NCI-H187 (cell line): ENCODE measurements around the gene TMEM184C.

ENCODE experiments used
- DNase-seq, 2 experiments: peaks; one replicate each; lab custom pipeline; 2025; lab: John Stamatoyannopoulos, UW

TMEM184C gene

DNA sequence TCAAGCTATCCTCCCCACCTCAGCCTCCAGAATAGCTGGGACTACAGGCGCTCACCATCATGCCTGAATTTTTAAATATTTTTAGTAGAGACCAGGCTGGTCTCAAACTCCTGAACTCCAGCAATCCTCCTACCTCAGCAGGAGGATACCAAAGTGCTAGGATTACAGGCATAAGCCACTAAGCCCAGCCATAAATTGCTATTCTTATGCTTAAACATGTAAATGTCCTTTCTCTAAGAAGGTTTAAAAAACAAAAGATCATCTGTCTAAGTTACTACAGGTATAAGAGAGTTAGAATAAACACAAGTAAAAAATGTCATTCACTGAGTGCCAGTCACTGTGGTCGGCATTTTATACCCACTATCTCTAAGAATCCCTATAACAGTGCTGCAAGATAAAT lies 38.4 kb downstream of the TMEM184C start:
- no peak for DNase-seq

DNA sequence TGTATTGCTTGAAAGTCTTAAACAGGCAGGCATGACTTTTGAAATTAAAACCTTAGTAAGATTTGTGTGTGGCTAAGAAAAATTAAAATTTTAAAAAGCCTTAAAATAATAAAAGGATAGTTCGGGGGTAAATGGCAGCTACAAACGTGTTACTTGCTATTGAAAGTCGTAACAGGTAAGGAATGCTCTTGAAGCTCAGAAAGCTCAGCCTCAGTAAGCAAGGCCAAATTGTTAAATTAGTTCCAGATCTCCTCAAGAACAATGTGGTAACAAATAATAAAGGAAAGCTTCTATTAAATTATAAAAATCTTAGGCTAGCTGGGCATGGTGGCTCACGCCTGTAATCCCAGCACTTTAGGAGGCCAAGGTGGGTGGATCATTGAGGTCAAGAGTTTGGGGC lies 41.3 kb downstream of the TMEM184C start:
- no peak for DNase-seq

DNA sequence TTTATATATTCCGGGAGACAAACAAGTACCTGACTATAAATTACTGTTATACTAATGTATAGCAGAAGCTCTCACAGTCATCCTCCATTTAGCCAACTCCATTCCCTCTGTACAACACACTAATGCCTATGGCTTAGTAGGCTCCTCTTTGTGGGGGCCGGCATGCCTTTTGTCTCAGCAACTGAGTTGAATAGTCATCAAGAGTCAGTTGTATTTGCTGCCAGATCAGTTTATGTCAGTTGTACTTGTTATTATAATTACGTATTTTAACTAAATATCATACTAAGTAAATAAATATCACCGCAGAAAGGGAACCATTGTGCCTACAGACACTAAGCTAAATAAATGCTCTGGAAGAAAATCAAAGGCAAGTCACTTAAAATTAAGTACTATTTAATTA lies 56.9 kb downstream of the TMEM184C start:
- no peak for DNase-seq

DNA sequence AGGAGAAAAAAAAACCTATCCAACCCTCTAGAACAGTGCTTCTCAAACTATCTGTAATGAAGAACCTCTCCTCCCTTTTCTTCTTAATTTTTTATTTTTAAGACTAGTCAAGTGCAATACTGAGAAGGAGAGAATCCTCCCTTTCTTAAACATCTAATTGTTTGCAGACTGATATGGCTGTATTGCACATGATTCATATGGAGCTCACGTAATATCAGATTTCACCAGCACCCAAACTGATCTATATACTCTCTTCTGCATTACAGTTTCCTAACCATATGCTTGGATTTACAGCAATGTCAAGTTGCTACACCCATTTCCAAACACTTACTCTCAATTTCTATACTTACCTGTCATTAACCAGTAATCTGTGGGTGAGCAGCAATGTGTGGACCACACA lies 57.3 kb downstream of the TMEM184C start:
- DNase-seq, result no peak

DNA sequence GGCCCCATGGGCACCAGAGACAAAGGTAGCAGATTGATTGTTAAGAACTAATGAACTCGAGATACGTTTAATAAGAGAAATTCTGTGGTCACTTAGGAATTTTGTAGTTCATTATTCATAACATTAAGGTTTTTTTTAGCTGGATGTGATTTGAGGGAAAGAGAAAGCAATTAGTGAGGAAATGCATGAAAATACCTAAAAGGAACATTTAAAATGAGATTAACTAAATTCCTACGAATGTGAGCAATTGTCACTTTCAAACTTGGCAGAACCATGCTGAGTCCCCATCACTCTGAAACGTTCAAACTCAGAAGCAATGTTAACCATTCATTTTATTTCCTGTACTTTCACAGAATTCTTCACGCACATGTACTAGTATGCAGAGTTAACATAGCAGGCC lies 60.9 kb downstream of the TMEM184C start:
- no peak for DNase-seq

DNA sequence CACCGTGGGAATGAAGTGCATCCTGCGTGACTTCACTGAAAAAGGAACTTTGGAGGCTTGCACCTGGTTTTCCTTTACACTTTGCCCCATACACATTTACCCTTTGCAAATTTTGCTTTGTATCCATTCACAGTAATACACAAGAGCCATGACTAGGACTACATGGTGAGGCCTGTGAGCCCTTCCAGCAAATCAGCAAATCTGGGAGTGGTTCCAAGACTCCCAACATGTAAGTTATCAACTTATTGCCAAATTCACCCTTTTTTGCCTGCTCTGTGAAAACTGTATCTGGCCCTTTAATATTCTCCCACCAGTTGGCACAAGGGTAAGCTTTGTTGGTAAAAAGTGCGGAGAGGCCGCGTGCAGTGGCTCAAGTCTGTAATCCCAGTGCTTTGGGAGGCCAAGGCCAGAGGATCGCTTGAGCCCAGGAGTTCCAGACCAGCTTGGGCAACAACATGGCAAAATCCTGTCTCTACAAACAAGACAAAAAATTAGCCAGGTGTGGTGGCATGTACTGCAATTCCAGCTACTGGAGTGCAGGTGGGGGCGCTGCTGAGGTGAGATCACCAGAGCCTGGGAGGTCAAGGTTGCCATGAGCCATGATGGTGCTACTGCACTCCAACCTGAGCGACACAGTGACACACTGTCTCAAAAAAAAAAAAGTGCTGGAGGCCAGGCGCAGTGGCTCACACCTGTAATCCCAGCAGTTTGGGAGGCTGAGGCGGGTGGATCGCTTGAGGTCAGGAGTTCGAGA lies 61.8 kb downstream of the TMEM184C start:
- DNase-seq, result no peak

DNA sequence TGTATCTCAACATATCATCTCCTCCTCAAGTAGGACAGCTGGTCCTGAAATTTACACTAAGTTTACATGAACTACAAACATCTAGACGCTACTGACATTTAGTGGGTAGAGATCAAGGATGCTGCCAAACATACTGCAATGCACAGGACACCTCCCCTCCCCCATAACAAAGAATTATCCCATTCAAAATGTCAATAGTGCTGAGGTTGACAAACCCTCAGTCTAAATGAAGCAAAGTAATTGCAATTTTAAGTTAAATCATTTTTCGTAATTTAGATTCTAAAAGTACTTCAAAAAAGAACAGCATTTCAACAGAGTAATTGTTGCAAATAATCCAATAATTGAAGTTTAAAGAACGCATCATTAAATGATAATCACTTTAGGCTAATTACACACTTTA lies 65.6 kb downstream of the TMEM184C start:
- no peak for DNase-seq

DNA sequence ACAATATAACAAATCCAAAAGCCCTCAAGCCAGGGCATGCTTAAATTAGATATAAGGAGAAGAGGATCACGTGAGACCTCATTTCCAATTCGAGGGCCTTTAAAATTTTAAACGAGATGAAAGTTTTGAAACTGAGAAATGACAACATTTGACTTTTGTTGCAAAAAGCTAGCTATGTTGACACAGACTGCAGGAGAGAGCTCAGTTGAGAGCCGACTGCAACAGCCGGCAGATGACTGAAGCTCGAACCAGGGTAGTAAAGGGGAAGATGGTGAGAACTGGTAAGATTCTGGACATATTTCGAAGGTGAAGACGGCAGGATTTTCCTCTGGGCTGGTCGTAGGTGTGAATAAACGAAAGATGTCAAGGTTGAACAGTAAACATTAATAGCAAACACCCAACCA lies 66.0 kb downstream of the TMEM184C start:
- no peak for DNase-seq

DNA sequence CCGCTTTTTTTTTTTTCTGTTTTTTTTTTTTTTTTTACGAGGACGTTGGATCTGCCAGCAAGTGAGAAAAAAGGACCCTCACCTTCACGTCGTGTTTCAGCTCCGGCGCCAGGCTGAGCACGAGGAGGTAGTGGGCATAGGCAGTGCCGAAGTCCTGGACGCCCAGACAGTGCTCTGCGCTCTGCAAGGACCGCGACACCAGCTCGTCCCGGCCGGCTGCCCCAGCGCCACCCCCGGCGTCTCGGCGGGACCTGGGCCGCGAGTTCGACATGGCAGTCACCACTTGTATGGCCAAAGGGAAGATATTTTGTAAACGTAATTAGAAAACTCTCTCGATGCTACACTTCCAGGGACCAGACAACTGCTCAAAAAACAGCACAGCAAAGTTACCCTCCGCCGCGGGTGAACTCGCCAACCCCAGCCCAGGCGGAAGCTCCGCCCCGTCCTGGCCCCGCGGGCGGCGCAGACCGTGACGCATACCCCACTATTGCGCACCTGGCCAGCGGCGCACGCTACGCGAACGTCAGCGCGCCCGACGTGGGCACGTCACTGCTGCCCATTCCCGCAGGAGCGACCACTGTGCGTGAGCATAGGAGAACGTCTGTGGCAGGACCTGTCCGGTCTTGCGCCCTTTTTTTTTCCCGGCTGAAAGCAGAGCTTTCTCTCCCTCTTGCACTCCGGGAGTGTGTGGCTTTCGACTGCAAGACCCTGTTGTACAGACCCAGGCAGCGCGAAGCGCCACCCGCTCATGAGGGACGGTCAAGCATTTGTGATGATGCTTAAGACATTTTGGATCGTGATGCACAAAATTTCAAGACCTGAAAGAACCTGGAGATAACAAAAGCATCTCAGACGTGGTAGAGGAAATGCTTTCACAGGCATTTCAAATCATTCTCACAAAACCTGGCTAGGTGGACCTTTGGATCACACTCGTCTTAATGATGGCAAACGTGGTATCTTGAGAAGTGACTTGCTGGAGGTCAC lies 66.8 kb downstream of the TMEM184C start, which contains the start of gene PRMT9:
PRMT9 (minus strand) TSS at position 447 of the 984 bp plus-strand sequence; CDS start at position 271, 176 bp downstream.
- DNase-seq, result peak; percentile 25 to 46

DNA sequence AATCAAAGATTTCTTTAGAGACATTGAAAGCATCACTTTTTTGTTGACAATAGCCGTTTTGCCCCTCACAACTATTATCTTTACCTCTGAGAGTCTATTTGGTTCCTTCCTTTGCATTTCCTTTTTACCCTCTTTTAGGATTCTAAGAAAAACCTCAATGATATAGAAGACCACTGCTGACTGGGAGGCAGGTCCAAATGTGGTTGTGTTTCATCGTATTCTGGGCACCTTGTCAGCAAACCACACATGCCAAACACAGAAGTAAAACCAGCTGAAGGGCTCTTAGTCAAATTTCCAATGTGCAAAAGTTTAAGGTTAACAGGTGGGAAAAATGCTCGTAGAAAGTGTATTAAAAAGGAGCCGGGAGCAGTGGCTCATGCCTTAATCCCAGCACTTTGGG lies 71.9 kb downstream of the TMEM184C start:
- DNase-seq, result no peak

DNA sequence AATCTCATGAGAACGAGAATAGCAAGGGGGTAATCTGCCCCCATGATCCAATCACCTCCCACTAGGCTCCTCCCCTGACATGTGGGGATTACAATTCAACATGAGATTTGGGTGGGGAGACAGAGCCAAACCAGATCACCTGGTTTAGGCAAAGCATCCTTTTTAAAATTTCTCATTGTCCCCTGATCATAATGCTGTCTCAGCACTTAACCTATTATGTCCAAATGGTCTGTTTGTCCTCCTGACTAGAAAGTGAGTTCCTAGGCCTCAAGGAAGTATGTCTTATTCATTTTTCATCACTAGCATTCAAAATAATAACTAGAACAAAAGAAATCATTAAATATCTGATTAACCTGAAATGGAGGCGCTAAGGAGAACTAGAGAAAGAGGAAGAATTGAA lies 74.6 kb downstream of the TMEM184C start:
- no peak for DNase-seq

DNA sequence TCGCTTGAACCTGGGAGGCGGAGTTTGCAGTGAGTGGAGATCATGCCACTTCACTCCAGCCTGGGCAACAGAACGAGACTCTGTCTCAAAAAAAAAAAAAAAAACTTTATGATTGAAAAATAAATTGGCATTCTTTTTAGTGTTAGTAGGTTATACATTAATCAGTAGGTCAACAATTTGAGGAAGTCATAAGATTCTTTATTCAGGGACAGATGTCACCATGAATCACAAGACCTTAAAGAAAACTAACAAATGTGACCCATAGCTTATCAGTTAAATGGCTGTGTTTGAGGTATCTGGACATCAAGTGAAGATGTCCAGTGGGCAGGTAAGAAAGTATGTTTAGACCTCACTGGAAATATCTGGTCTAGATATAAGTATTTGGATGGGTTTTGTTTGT lies 76.0 kb downstream of the TMEM184C start:
- DNase-seq, result no peak

DNA sequence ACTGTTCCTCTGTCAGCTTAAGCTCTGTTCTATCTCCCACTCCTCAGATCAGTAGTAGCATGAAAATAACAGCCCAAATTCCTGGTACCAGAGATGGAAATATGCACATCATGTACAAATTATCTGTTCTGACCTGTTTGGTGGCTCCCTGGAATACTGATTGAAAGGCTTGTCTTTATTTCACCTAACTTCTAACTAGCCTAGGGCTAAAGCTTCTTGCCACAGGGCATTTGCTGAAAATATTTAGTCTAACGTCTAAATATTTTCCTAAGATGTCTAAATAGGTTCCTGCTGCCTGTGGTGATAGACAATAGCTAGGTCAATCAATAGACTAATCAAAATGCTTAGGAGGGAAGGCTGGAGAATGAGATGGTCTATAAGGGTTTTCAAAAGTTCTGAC lies 79.7 kb downstream of the TMEM184C start:
- DNase-seq, result no peak

DNA sequence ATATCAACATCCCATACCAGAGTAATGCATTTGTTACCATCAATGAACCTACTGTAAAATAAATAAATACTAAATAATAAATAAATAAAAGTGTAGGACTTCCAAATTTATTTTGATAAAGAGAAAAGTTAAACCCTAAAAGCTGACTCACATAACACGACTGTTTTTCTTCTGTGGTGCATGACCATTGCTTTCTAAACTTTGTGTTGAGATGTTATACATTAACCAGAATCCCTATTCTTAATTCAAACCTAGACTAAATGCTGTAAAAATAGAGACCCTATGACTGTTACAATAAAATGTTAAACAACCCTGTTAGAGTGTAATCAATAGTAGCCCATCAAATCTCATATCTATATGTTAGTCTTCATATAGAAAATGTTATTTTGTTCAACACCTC lies 87.6 kb downstream of the TMEM184C start:
- DNase-seq, result no peak

DNA sequence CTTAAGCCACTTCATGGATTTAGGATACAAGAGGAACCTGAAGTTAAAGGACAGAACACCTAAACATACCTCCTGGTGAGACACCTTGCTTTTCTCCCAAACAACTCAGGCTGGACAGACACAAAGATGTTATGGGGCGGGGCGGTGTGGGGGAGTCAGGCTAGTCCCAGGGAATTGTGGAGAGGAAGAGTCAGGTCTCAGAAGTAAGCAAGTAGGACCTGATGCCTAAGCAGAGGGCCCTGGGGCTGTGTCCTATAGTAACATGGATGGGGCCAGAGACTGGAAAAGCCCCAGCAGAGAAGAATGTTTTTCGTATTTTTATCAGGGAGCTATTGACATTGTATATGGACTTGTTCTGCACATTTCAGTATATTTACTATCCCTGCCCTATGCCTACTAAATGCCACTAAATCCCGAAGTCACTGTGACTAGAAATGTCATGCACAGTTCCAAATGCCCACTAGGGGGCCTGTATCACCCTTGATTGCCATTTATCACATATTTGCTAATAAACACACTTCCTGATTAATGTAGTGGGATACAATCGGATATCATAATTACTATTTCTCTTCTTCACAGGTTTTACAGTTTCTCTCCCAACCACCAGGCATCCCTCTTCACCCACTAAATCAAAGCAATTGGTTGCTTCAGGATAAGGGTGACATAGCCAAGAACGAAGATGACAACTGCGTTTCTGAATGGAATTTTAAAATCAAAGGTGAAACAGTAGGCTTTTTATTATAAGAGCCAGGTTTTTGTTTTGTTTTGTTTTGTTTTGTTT lies 90.9 kb downstream of the TMEM184C start:
- no peak for DNase-seq

DNA sequence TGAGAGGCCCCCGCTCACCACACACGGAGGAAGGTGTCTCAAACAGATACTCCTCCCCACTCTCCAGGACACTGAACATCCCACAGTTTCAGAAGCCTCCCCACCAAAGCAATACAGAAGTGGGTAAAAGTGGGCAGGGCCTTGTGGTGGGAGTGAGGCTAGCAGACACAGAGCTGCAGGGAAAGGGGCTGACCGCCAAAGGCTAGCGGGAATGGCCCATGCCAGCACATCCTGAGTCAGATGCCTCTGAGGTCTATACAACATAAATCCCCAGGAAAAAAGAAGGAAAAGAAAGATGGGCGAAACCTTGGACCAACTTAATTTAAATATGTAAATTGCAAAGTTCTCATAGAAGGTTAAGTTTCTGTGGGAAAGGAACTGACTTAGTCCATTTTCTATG lies 92.8 kb downstream of the TMEM184C start:
- DNase-seq, result no peak

DNA sequence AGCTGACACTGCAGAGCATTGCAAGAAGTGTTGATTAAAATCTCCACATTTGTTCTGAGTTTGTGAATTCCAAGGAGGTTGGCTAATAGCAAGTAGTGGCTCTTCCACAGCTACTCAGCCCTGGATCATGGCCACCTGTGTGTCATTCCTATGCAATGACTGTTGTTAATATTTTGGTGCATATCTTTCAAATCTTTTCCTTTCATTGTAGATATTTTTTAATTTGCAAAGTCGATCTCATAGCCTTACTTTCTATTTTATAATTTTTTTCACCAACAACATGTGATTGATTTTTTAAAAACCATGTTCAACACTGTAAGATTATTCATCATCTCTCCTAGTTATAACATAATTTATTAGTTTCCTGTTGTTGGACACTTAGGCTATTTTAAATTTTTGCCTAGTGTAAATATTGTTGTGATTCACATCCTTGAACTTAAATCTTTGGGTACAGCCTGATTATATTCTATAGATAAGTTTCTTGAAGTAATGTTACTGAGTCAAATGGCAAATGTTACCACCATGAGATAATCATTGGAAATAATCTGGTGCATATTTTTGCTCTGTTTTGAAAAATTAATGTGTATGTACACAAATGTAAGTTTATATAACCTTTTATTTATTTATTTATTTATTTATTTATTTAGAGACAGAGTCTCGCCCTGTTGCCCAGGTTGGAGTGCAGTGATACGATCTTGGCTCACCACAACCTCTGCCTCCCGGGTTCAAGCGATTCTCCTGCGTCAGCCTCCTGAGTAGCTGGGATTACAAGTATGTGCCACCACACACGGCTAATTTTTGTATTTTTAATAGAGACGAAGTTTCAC lies 97.6 kb downstream of the TMEM184C start:
- no peak for DNase-seq

DNA sequence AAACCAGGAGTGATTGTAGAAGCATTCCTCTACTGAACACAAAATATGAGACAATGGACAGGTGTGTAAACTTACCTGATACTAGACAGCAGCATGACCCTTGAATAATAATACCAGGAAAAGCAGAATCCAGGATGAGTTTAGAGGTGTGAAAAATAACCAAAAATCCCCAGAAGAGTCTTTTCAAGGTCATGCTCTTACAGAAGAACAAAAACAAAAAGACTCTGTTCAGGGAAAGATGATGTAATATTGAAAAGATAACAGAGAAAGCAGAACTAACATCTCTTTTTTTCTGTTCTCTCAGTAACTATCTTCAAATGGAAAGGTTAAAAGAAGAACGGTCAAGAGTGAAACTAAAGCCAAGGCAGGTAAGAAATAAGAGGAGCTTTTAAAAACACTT lies 100.7 kb downstream of the TMEM184C start:
- DNase-seq, result no peak
